Tibial nerve (tissue), 3 donors: Measurements from ENCODE around the gene BPIFB2.

ENCODE experiments used
- CTCF ChIP-seq, 5 experiments: fragments of 200-600 bp in 3 of 5; fragments of 450-650 bp in 2 of 5; sonication (generic) in 3 of 5; IDR thresholded peaks; one replicate each; pipeline ENCODE4 v1.5.1; 2016 to 2019; ENCODE audit warnings: antibody characterized with exemption in 5 of 5, mild to moderate bottlenecking in 3 of 5, moderate library complexity in 2 of 5
- POLR2A ChIP-seq, 2 donors: fragments of 450-650 bp; IDR thresholded peaks; one replicate each; pipeline ENCODE4 v1.6.1; 2017; ENCODE audit warnings: antibody characterized with exemption in 2 of 2, mild to moderate bottlenecking in 2 of 2, moderate library complexity in 2 of 2

GRCh38 chr20:32999603-33000250, 7.8 kb upstream of the BPIFB2 start:
- no peak for TF ChIP-seq POLR2A (IDR thresholded peaks at IDR 0.05)
- TF ChIP-seq CTCF (IDR thresholded peaks at IDR 0.05): no peak
